Activated CD4-positive, alpha-beta T cell treated with anti-CD3 and anti-CD28 coated beads, Interleukin-2, amount 50 U/mL, for 48 hours (primary cell): ENCODE measurements around the gene MRNIP.
"Not testable (repeated sequence)": the region's sequence is repeated elsewhere in the genome, so short reads cannot be mapped to it uniquely, and the experiment has no call there.

Experiments used
- DNase-seq, 2 experiments: peaks; one replicate each; pipeline ENCODE4 v3.0.0-alpha.2; 2020

MRNIP gene

DNA sequence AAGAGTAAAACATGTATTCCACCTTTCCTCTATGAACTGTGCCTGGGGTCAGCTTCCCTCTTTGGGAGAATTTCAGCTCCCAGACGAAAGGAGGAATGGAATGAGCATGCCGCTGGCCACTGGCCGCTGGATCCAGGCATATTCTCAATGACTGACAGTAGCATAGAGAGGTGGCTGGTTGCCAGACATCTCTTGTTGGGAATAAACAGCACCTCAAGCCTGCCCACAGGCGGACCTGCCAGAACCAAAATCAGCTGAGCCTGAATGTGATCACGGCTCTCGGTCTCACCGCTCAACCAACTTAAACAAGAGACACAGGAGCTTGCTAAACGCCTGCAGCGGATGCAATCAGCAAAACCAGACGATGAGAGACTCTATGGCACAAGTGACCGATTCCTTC lies 28.5 kb upstream of the MRNIP start:
- no peak for DNase-seq

DNA sequence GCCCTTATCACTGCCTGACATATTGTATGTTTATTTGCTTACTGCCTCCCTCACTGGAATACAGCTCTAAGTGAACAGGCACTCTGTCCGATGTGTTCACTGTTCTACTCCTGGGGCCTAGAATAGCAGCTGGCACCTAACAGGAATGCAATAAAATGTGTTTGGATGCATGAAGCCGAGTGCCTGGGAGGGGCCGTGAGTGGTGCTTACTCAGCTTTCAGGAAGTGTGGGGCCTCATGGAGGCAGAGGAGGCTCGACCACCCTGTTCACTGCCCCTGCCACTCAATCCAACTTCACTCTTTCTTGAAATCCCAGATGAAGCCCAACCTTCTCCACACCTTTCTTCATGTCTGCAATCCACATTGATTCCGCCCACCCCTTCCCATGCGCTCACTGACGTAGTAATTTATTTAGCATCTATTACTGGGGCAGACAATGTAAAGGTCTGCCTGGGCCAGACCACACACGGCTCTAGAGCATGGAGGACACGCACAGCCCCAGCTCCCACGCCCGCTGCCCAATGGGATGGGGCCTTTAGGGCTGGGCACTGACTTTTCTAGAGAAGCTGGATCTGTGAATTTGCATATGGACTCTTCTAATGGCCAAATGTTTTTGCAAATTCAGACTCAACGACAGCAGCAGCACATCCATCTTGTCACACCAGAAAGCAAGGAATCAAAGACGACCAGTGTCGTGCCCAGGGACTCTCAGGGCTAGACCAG lies 27.7 kb upstream of the MRNIP start:
- DNase-seq = no peak

- no peak for DNase-seq
These were observed 27.0 kb upstream of the MRNIP start for GRCh38 chr5:179885491-179886090.

DNA sequence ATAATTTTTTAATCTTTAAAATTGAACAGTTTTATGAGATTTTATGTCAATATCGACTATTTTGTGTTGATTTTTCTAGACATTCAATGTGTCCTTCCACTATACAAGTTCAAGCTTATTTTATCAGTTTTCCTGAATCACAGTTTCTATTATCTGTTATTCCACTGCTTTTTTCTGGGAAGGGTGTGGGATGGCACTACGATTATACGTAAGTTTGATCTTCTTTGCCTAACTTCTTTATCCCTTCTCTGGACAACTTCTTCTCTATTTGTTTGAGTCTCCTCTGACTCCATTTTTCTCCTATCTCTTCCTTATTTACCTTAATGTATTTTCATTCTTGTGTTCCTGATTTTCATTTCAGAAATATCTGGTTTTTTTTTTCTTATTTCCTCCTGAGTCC lies 24.5 kb upstream of the MRNIP start:
- no peak for DNase-seq

DNA sequence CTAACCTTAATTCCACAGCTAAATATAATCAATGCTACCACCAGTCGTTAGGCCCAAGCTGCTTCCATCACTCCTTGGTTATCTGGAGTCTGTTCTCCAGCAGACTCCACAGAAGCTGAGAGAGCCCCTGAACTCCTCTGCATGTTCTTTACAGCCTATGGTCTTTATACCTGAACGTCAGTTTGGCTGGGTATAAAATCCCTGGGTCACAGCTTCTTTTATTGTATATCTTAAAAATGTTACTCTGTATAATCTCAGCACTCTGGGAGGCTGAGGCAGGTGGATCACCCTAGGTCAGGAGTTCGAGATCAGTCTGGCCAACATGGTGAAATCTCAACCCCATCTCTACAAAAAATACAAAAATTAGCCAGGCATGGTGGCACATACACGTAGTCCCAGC lies 23.7 kb upstream of the MRNIP start:
- DNase-seq = no peak

DNA sequence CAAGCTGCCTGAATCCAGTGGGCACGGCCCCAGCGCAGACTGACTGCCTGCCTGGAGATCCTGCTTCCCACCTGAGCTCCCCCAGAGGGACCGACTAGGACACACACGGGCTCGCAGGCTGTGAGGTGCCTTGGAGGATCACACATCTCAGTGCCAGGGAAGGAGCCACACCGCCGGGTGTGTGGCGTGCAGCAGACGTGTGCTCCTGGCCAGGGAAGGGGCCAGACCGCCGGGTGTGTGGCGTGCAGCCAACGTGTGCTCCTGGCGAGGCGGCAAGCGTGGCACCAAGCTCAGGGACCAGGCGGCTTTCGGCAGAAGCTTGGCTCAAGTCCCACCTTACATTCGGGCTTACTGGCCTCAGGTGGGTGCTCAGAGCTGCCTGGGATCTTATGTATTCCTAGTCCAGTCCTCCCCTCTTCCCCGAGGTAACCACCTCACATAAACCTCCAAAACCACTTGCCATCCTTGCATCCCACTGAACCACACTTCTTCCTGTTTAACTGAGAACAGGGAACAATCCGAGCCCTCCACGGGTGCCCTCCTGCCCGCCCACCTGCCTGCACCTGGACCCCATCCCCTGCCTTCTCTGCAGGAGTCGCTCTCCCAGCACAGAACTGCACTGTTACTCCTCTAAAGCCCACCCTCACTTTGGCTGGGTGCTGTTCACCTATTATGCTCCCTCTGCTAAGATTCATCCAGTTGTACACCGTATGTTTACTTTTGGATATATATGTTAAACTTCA lies 22.4 kb upstream of the MRNIP start:
- no peak for DNase-seq

DNA sequence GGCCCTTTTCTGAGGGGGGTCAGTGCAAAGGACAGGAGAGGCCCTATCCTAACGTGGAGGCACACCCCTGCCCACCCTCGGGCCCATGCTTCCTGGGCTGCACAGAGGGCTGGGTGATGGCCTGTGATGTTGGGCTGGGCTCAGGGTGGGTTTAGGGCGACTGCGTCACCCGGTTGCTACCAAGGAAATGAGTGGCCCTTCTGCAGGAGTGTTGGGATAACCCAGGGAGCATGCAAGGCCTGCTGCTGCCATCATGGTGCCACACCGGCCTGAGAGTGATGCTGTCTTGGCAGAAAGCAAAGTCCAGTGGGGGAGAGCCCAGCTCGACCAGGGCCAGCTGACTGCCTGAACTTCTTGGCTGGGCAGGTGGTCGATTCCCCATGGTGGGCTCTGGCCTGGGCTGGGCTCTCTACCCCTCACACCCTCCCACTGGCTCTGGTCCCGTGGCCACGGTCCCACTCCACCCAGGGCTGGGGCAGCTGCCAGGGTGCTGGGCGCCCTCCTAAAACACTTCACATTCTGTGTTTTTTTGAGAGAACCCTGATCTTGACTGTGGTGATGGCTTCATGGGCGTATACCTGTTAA lies 21.5 kb upstream of the MRNIP start:
- DNase-seq = no peak

- DNase-seq = no peak
These were observed 21.0 kb upstream of the MRNIP start for GRCh38 chr5:179879690-179880010.

DNA sequence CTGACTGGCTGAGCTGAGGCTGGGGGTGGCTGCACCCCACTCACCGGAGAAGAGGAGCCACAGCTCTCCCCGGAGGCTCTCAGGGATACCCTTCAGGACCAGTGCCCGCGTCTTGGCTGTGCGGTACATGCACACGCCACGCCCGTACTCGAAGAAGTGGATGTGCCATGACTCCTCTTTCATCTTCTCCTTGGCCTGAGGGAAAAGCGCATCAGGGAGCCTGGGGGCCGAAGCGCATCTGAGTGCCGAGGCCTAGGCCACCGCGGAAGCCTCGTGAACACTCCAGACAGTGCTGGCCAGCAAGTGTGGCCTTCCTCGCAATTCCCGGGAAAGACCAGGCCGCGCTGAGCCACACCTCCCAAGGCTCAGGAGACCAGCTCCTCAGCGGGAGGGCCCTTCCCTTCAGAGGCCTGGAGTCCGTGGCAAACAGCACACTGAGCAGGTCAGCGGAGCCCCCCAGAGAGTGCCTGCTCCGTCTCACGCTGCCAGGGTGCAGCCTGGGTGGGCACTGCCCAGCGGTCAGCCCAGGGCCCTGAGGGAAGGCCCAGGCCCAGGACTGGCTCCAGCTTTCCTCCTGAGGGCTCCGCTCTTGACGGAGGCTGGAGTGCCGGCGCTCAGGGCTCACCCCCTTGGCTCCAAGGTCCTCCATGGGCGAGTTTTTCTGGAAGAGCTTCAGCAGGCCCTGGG lies 20.5 kb upstream of the MRNIP start:
- DNase-seq = no peak

GRCh38 chr5:179878222-179879002 lies 19.8 kb upstream of the MRNIP start:
- DNase-seq = no peak

DNA sequence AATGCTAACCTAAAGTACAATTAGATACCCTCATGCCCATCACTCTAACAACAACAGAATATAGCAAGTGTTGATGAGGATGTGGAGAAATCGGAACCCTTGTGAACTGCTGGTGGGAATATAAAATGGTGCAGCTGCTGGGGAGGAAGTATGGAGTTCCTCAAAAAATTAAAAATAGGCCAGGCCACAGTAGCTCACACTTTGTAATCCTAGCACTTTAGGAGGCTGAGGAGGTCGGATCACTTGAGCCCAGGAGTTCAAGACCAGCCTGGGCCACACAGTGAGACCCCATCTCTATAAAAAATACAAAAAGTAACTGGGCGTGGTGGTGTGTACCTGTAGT lies 18.0 kb upstream of the MRNIP start:
- DNase-seq = no peak

- DNase-seq = no peak
These were observed 17.4 kb upstream of the MRNIP start for GRCh38 chr5:179875741-179876609.

DNA sequence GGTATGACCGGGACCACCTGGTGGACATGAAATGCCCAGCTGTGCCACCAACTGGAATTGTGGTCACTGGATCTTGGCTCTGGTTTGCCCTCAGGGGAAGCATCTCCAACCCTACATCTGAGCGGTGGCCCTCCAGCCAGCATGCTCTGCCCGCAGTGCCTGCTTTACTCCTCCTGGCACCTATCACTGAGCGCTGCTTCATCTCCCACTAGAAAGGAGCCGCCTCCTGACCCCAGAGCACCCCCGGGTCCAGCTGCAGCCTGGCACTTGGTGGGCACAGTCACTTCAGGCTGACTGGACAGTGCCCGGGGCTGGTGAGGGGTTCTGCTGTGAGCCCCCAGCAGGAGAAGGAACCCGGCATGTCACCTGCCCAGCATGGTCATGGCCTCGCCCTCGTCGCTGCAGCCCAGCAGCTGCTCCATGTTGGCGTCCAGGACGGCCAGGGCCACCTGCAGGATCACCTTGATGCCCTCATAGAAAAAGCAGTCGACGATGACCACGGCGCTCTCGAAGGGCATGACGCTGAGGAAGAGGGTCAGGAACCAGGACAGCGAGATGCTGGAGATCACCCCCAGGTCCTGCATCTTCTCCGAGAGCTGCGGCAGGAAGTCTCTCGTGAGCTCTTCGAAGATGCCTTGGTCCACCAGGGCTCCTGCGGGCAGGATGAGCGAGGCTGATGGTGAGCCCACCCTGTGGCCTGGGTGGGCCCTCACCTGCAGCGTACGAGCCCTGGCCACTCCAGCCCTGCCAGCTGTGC lies 16.1 kb upstream of the MRNIP start:
- no peak for DNase-seq

DNA sequence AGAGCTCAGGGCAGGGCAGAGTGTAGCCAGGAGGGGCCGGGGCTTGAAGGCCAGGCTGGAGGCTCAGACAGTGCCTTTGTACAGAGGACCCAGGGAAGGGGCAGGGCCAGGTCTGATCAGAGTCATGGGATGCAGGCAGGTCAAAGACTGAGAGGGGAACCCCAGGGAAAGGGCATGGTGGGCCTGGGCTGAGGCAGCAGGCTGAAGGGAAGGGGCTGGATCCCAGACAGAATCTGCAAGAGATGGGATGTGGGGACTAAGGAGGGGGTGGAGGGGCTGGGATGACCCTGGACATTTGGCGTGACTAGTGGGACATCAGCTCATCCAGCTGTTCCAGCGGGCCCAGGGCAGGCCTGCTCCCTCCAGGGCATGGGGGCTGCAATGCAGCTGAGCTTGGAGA lies 15.5 kb upstream of the MRNIP start:
- DNase-seq = no peak

DNA sequence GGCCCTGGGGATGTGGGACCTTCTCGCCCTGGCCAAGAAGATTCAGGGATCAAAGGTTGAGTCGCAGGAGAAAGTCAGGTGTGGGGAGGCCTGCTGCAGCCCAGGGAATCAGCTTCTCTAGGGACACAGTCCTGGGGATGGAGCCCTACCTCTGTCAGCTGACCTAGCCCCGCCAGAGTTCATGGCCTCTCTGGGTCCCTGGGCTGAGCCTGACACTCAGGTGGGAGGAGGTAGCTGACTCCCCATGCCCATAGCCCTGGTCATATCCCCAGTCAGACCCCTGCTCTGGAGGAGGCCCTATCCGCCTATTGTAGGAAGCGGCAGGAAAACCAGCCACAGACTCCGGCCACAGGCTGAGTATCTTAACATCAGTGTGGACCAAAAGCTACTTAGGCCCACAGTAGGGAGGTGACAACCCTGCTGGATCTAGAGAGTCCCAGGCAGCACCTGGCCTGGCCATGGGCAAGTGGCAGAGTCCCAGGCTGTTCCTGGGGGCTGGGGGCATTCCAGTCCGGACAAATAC lies 15.0 kb upstream of the MRNIP start:
- no peak for DNase-seq

DNA sequence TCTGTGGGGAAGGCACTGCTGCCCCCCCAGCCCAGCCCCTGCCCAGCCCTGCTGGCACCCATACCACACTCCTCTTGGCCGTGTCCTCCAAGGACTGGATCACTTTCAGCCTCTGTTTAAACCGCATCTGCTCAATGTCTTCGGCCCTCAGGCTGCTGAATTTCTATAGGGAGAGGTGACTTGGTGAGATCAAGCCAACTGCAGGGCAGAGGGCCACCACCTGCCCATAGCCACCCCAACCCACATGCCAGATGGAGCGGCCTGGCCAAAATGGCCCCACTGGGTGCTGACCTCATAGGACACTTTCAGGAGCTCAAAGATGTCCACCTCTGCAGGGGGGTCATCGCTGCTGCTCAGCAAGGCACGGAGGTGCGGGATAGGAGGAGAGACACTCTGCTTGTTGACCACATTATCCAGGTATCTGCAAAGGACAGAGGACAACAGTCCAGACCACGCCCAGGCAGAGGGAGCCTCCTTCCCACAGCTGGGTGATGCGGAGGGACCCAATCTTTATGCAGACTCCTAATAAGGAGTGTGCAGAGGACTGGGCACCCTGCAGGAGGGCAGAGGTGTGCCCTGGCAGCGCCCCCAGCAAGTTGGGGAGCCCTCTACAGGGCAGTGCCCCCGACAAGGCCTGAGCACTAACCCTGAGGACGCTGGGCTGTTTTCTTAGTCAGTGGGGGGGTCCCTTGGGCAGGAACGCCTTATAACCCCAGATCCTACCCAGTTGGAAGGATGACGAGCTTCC lies 14.4 kb upstream of the MRNIP start:
- DNase-seq = no peak

- no peak for DNase-seq
These were observed 13.6 kb upstream of the MRNIP start for GRCh38 chr5:179872055-179872827.

GRCh38 chr5:179871533-179871932 lies 12.9 kb upstream of the MRNIP start:
- not testable (repeated sequence) for DNase-seq

DNA sequence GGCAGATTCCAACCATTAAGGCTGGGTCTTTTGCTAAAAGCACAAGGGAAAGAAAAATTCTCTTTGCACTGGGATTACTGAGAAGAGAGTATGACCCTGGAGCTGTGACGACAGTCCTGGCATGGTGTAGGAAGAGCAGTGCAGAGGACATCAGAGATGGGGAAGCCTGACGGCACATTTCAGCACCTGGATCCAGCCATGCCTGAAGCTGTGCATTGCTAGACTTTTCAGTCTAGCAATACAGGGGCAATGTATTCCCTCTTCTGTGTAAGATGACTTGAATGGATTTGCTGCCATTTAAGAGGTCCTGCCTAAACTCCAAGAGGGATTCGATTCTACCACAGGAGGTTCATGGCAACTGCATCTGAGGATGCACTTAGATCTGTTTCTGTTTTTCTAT lies 12.3 kb upstream of the MRNIP start:
- DNase-seq = no peak
